Mesothelial cell of epicardium (in vitro differentiated cells): Measurements from ENCODE around the gene MAN1A1. TPM values are rescaled to one million over a fixed set of nuclear protein-coding genes. Genes with fewer than 3 reads are reported as not detected.
A peak's percentile ranks its signal among the peaks of the same experiment; 100 is the strongest.

Source experiments
- DNase-seq, 2 experiments: peaks; one replicate each; pipeline ENCODE4 v3.0.0; 2021; ENCODE audit warnings: low spot score in 2 of 2; ENCODE audit not compliant: unreplicated experiment in 2 of 2
- H3K27ac Mint-ChIP-seq: 2 replicates; pipeline ENCODE4 v1.8.0; 2021; ENCODE audit warnings: mixed read lengths
- H3K27me3 Mint-ChIP-seq: 2 replicates; pipeline ENCODE4 v1.8.0; 2021; ENCODE audit warnings: low read depth, mixed read lengths
- H3K36me3 Mint-ChIP-seq: 2 replicates; pipeline ENCODE4 v1.8.0; 2021; ENCODE audit warnings: mixed read lengths
- H3K4me1 Mint-ChIP-seq: 2 replicates; pipeline ENCODE4 v1.8.0; 2021; ENCODE audit warnings: mixed read lengths
- H3K4me3 Mint-ChIP-seq: 2 replicates; pipeline ENCODE4 v1.8.0; 2021; ENCODE audit warnings: mild to moderate bottlenecking, moderate library complexity, mixed read lengths
- H3K9me3 Mint-ChIP-seq: 2 replicates; pipeline ENCODE4 v1.8.0; 2021; ENCODE audit warnings: mixed read lengths
- CTCF ChIP-seq: fragments of 200-600 bp; sonication (generic); IDR thresholded peaks from one replicate; pipeline ENCODE4 v1.5.0; 2021; ENCODE audit warnings: antibody characterized with exemption; ENCODE audit not compliant: unreplicated experiment
- total RNA-seq: library from RNA; stranded (reverse); gene quantifications from 3 replicates; pipeline ENCODE4 v1.2.1, GENCODE V29; 2021

The MAN1A1 gene
- total RNA-seq, 1 donor from 2014 or later: 51.1 TPM

DNA sequence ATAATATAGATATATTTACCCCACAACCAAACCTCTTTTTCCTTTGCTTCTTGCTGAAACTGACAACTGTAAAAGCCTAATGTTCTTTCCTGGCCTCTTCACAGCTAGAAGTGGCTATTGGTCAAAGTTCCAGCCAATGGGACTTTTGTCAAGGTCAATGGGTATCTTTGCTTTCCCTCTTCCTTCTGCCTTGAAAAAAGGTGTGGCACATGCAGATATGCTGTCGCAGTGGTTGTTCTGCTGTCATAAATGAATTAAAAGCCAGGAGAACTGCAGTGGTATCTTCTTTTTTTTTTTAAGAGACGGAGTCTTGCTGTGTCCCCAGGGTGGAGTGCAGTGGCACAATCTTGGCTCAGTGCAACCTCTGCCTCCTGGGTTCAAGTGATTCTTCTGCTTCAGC lies 29.9 kb downstream of the MAN1A1 start:
- peaks cover 7% of the 10 kb centered on the region for H3K4me1 Mint-ChIP-seq

DNA sequence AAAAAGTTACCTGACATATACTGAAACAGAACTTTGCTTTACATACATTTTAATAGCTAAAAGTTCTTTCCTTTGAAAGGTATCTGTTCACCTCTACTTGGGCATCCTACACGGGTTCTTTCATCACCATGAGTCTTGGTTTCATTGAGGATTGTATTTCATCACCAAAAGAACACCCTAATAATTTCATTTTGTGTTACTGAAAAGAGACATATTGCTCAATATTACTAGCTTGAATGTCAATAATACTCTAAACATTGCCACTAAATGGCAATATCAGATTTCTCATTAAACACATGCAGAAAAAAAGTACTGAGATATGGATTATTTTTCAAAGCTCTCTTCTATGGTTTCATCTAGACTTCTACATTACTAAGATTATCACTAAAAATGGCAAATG lies 30.8 kb downstream of the MAN1A1 start:
- DNase-seq: no peak
- no peaks in the 10 kb centered on the region for H3K9me3 Mint-ChIP-seq
- H3K36me3 Mint-ChIP-seq: peaks cover 12% of the 10 kb centered on the region
- no peaks in the 10 kb centered on the region for H3K27me3 Mint-ChIP-seq
- TF ChIP-seq CTCF: no peak
- H3K4me1 Mint-ChIP-seq: peaks cover 16% of the 10 kb centered on the region
- no peak overlapping the region for H3K4me3 Mint-ChIP-seq
- H3K27ac Mint-ChIP-seq: no peak overlapping the region

More for the DNA sequence above, 29.9 kb downstream of the MAN1A1 start:
- no peak for TF ChIP-seq CTCF
- no peaks in the 10 kb centered on the region for H3K9me3 Mint-ChIP-seq
- peaks cover 12% of the 10 kb centered on the region for H3K36me3 Mint-ChIP-seq
- H3K4me3 Mint-ChIP-seq: no peak overlapping the region
- H3K27ac Mint-ChIP-seq: no peak overlapping the region
- DNase-seq: no peak
- no peaks in the 10 kb centered on the region for H3K27me3 Mint-ChIP-seq

DNA sequence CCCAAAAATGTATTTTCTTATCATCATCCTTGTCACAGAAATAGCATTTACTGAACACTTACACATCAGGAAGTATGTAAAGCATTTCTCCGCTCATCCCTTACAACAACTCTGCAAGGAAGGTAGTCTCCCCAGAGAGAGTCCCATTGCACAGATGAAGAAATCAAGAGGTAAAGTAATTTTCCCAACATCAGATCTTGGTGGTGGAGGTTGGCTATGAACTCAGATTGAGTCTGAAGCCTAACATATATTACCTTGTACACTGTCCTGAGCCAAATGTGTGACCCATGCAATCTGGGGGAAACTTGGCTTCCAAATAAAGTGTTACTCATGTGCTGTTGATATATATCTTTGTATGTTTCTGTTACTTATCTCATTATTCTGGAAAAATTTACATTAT lies 31.4 kb downstream of the MAN1A1 start:
- H3K36me3 Mint-ChIP-seq: peaks cover 10% of the 10 kb centered on the region

GRCh38 chr6:119317007-119317406 lies 32.6 kb downstream of the MAN1A1 start:
- Mint-ChIP-seq H3K27ac (no peak overlapping the region), H3K4me1 (peaks cover 27% of the 10 kb centered on the region), H3K9me3 (no peaks in the 10 kb centered on the region), H3K4me3 (no peak overlapping the region), H3K27me3 (no peaks in the 10 kb centered on the region), H3K36me3 (peaks cover 8% of the 10 kb centered on the region)
- no peak for TF ChIP-seq CTCF
- DNase-seq: no peak

More for the DNA sequence above, 31.4 kb downstream of the MAN1A1 start:
- no peaks in the 10 kb centered on the region for H3K9me3 Mint-ChIP-seq
- no peak overlapping the region for H3K27ac Mint-ChIP-seq
- DNase-seq: no peak
- no peak overlapping the region for H3K4me3 Mint-ChIP-seq
- H3K27me3 Mint-ChIP-seq: no peaks in the 10 kb centered on the region
- peaks cover 19% of the 10 kb centered on the region for H3K4me1 Mint-ChIP-seq
- no peak for TF ChIP-seq CTCF

DNA sequence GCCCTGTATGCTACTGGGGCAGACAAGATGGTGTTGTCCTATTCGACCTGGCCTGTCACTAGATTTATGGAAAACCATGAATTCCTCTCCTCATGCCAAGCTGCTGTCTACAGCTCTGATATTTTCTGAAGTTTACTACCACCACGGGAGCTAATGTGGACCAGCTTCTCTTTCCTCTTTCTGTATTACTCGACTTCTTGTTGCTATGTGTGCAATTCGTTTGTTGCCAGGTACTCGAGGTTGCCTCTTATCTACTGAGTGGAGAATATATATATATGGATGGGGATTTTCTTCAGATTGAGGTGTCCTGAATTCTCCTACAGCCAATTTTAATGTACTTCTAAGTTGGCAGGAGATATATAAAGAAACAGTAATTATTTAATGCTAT lies 34.7 kb downstream of the MAN1A1 start:
- H3K9me3 Mint-ChIP-seq: no peaks in the 10 kb centered on the region
- H3K36me3 Mint-ChIP-seq: peaks cover 8% of the 10 kb centered on the region
- peaks cover 37% of the 10 kb centered on the region for H3K4me1 Mint-ChIP-seq
- H3K4me3 Mint-ChIP-seq: no peak overlapping the region
- H3K27me3 Mint-ChIP-seq: no peaks in the 10 kb centered on the region
- no peak for TF ChIP-seq CTCF
- peak overlapping the region; percentile 85 for H3K27ac Mint-ChIP-seq
- DNase-seq: no peak
